EH (cell line): ENCODE measurements around the gene KCNC1.

Source experiments
- DNase-seq: peaks from one replicate; pipeline ENCODE4 v3.0.0-alpha.2; 2015; ENCODE audit warnings: low read depth

The KCNC1 gene

DNA sequence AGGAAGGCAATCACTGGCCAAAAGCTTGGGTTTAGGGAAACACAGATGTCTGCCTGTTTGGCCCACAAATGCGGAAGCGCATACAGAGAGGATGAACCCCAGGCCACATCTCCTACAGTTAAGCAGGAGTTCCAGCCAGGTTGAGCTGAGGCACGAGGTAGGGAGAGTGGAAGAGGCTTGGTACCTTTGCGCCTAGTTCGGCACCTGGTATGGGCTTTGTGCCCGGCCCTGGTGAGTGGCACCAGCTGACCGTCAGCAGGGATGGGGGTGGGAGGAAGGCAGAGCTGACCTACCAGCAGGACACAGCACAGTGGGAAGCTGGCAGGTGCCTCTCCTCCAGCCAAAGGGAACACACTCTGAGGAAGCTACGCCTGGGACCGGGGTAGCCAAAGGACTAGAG, 57.6 kb downstream of the KCNC1 start:
- DNase-seq, result no peak

- no peak for DNase-seq
Observed at GRCh38 chr11:17793642-17794170, 59.1 kb downstream of the KCNC1 start.

- DNase-seq, result no peak
Observed at GRCh38 chr11:17794981-17795380, 60.4 kb downstream of the KCNC1 start.

DNA sequence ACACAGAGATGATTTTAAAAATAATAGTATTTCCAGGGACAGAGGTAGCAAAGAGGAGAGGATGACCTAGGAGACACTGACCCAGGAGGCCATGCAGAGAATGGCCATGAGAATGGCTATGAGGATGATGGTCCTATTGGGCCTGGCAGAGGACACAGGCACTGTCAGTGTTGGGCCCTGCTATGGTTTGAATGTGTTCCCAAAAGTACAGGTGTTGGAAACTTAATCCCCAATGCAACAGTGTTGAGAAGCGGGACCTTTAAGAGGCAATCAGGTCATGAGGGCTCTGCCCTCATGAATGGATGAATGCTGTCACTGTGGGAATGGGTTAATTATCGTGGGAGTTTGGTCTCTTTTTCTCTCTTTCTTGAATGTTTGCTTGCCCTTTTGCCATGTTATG, 61.6 kb downstream of the KCNC1 start:
- no peak for DNase-seq

DNA sequence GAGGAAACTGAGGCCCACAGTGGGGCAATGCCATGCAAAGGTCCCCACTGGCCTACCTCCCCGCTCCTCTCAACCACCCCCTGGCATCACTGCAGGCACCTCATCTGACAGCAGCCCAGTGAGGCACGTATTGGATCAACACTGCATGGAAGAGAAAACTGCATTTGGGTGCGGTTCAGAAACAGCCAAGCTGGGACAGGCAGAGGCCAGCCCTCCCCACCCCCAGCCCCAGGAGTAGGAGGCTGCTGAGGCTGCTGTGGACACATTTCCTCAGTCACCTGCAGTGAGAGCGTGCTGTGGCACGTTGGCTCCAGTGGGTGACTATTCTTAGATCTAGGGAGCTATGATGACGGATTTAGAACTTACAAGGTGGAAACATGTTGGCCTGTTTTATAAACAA, 63.7 kb downstream of the KCNC1 start:
- DNase-seq, result no peak

GRCh38 chr11:17798716-17799115, 64.1 kb downstream of the KCNC1 start:
- no peak for DNase-seq

- DNase-seq, result no peak
Observed at GRCh38 chr11:17799147-17799546, 64.6 kb downstream of the KCNC1 start.

DNA sequence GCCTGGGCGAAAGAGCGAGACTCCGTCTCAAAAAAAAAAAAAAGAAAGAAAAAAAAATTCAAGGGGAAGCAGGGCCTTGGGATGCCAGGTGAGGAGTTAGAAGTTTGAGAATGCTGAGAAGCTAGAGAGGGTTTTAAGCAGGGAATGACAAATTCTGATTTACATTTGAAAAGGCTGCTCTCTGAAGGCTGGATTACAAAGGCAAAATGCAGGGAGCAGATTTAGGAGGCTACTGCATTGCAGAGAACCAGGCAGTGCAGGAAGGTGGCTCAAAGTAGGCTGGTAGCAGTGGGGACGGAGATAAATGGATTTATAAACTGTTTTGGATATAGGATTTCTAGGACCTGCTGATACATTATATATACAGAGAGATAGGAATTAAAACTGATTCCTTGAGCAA, 66.6 kb downstream of the KCNC1 start:
- DNase-seq, result no peak

DNA sequence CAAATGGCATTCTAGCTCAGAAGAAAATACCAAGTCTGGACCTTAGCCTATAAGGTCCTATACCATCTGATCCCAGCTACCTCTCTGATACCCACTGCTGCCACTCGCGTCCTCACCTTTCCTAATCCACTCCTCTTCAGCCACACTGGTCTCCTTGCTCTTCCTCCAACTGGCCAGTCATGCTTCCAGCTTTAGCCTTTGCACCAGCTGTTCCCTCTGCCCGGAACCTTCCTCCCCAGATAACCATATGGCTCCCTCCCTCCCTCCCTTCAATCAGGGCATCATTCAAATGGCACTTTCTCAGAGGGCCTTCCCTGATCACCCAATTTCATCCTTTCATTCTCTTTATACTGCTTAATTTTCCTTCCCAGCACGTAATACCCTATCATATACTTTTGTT, 67.9 kb downstream of the KCNC1 start:
- DNase-seq, result no peak

GRCh38 chr11:17803754-17804334, 69.3 kb downstream of the KCNC1 start:
- no peak for DNase-seq

- no peak for DNase-seq
Observed at GRCh38 chr11:17805043-17805442, 70.5 kb downstream of the KCNC1 start.

GRCh38 chr11:17805873-17806272, 71.3 kb downstream of the KCNC1 start:
- DNase-seq, result no peak

- peak; percentile 36 for DNase-seq
Observed at GRCh38 chr11:17807034-17807433, 72.5 kb downstream of the KCNC1 start.

GRCh38 chr11:17810041-17810440, 75.5 kb downstream of the KCNC1 start:
- no peak for DNase-seq

DNA sequence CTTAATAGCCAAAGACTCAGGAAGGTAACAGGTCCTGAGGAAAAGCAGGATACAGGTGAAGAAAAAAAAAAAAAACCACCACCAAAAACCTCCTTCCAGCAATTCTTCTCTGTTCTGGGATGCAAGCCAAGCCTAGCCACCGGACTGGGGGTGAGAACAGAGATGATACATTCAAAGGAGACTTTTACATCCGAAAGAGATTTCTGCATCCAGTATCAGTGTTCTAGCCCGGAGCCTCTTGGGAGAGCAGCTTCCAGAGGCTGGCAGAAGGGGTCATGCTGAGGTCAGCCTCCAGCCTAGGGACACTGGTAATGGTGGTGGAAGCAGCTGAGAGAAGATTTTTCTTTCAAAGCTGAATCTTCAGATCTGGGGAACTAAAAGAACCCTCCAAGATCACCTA, 76.2 kb downstream of the KCNC1 start:
- peak; percentile 31 for DNase-seq

DNA sequence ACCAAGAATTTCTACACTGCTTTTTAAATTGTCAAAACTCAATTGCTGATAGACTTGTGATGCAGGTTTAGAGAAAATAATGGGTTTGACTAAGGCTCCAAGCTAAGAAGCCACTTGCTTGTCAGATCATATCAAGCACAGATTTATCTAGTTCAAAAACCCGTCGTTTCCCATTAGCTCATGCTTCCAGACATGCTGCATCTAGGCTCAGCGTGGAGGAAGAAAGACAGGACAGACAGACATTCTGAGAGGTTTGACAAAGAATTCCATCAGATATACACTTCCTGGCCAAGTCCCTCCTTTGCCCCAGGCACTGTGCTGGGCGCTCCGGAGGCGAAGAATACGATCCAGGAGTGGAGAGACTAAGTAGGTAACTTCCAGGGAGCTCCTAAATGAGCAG, 76.8 kb downstream of the KCNC1 start:
- no peak for DNase-seq

- DNase-seq, result no peak
Observed at GRCh38 chr11:17812091-17812864, 77.7 kb downstream of the KCNC1 start.

DNA sequence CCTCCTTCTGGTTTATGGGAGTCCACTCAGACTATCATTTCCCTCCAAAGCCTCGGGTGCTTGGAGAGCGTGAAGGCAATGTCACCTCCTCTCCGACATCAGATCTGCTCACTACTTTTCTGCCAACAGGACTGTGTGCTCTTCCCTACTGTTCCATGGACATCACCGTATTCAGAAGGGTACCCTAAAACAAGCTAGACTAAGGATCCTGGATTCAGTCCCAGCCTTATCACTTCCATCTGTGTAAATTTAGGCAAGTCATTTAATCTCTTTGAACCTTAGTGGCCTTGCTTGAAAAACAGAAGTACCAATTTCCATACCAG, 78.2 kb downstream of the KCNC1 start:
- no peak for DNase-seq

DNA sequence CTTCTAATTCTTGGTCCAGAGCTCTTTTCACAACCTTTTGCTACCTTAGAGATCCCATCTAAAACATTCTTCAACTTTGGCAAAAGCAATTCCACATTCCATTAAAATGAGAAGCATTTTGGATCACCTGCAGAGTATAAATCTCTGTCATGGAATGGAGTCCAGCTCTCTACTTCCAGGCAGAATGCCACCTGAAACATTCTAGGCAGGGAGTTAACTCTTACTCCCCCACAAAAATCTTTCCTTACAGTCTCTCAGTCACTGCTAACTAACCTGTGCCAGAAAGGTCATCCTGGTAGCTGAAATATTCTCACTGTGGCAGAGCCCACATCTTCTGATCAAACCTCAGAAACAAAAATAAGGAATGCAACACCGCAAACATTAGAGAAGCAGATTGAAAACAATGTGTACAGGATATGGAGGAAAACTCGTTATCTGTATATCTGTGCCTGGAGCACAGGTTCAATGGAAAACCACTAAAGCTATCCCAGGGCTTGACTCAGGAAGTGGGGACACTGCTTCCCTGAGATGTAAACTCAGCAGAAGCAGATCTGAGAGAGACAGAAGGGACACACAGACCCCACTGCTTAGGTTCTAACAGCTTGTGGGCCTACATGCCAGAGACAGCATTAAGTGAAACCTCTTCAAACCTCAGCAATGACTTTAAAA, 78.9 kb downstream of the KCNC1 start:
- DNase-seq, result no peak

- DNase-seq, result peak; percentile 8
Observed at GRCh38 chr11:17814546-17814945, 80.0 kb downstream of the KCNC1 start.

DNA sequence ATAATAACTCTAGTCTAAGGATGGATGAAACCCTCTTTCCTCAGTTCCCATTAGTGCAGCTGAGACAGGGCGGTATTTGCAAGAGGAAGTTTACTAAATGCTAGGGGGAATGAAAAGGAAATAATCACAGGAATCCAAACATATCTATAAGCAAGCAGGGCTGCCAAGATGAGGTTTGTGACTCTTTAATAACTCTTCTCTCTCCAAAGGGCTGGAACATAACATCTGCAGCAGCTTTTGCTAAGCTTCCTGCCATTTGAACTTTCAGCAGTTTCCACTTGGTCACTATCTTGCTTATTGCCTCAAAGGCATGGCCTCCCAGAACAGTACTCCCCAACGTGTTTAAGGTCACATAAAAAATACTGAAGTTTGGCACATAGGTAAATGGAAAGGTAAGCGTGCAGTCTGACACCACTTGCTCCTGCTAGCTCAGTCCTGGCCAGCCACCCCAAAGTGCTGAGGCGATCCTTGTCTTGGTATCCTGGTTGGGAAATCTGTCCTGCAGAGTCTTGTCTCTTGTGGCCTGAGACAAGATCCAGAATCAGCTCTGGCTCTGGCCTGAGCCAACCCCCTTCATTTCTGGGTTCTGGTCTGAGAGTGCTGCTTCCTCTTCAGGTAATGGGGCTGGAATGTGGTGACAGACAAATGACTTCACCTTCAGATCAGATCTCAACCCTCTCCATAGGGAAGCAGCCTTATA, 81.8 kb downstream of the KCNC1 start:
- DNase-seq, result no peak

- peak; percentile 46 for DNase-seq
Observed at GRCh38 chr11:17821648-17822400, 87.2 kb downstream of the KCNC1 start.
